Sciatic nerve (tissue), 2 donors: ENCODE measurements around the gene CBFA2T3. TPM values are rescaled to one million over a fixed set of nuclear protein-coding genes. Genes with fewer than 3 reads are reported as not detected.

Source experiments
- ATAC-seq: fragments of 200-7000 bp; cut with Tn5 transposase; one replicate; pipeline ENCODE4 v1.9.1; 2020; ENCODE audit warnings: mild to moderate bottlenecking, moderate library complexity
- DNase-seq: peaks from one replicate; pipeline ENCODE4 v3.0.0-alpha.2; 2020; ENCODE audit warnings: low spot score
- intact Hi-C: fragments of 100-400 bp; cut with DNase I; formaldehyde crosslinking; loops from one replicate; pipeline ENCODE4 v1.14.2; 2022
- total RNA-seq: library from RNA; stranded (reverse); fragmentation: NEBNext Ultra II Directional; extraction: Animal tissue kit (Norgen Biotek cat#: 25700); gene quantifications from one replicate; pipeline ENCODE4 v1.2.1, GENCODE V29; 2021
- donor health status: DM: no; HTN: no; CAD: no.
- donor health status: DM: no; HTN: no; CAD: no.

CBFA2T3 gene
- total RNA-seq, 1 donor from 2014 or later, result 8.2 TPM

DNA sequence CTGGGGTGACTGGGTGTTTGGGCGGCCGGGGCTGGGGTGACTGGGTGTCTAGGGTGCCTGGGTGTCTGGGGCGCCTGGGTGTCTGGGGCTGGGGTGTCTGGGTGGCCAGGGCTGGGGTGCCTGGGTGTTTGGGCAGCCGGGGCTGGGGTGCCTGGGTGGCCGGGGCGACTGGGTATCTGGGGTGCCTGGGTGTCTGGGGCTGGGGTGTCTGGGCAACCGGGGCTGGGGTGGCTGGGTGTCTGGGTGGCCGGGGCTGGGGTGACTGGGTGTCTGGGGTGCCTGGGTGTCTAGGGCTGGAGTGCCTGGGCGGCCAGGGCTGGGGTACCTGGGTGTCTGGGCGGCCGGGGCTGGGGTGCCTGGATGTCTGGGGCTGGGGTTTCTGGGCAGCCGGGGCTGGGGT is 151.9 kb downstream of the CBFA2T3 start:
- intact Hi-C loops, result no loop called here
- no peak for DNase-seq
- ATAC-seq, result no peak

Other genes with a start within 250 kb of the CBFA2T3 start
- gene PIEZO1, start 192.0 kb downstream of the CBFA2T3 start, total RNA-seq, result 111 TPM
- 0.76 TPM for gene CDT1, start 173.4 kb downstream of the CBFA2T3 start, total RNA-seq
- 46.0 TPM for gene APRT, start 165.3 kb downstream of the CBFA2T3 start, total RNA-seq
- 41.1 TPM for gene GALNS, start 120.3 kb downstream of the CBFA2T3 start, total RNA-seq
- gene TRAPPC2L, start 120.1 kb downstream of the CBFA2T3 start, total RNA-seq, result 41.2 TPM
- gene PABPN1L, start 110.5 kb downstream of the CBFA2T3 start, total RNA-seq, result not detected
- gene ACSF3, start 116.6 kb upstream of the CBFA2T3 start, total RNA-seq, result 41.1 TPM
- 1.2 TPM for gene CDH15, start 194.5 kb upstream of the CBFA2T3 start, total RNA-seq
- 0.98 TPM for gene SLC22A31, start 223.3 kb upstream of the CBFA2T3 start, total RNA-seq
- 9.8 TPM for gene ZNF778, start 240.5 kb upstream of the CBFA2T3 start, total RNA-seq